DOHH2 (cell line): Measurements from ENCODE around the gene MT1H.
"Not testable (repeated sequence)": the region's sequence is repeated elsewhere in the genome, so short reads cannot be mapped to it uniquely, and the experiment has no call there.

Experiments
- H3F3A ChIP-seq: fragments of 200-600 bp; sonication (generic), shearing (Covaris generic); 2 replicates; pipeline ENCODE4 v1.6.0; 2016; ENCODE audit warnings: antibody characterized with exemption, mild to moderate bottlenecking; ENCODE audit not compliant: control insufficient read depth, insufficient read depth
- H3K27ac ChIP-seq: fragments of 200-600 bp; sonication (generic); 2 replicates; pipeline ENCODE4 v1.5.1; 2014; ENCODE audit warnings: low read depth, mild to moderate bottlenecking, low read length, moderate library complexity
- H3K27me3 ChIP-seq: fragments of 200-600 bp; sonication (generic); 2 replicates; pipeline ENCODE4 v1.6.1; 2014; ENCODE audit warnings: mild to moderate bottlenecking, low read length, mixed read lengths; ENCODE audit not compliant: control insufficient read depth
- H3K36me3 ChIP-seq: fragments of 200-600 bp; sonication (generic); 2 replicates; pipeline ENCODE4 v1.6.1; 2014; ENCODE audit warnings: mild to moderate bottlenecking, low read length, moderate library complexity, mixed read lengths; ENCODE audit not compliant: control insufficient read depth
- H3K4me1 ChIP-seq: fragments of 200-600 bp; sonication (generic); 2 replicates; pipeline ENCODE4 v1.6.1; 2014; ENCODE audit warnings: mild to moderate bottlenecking, low read length, mixed read lengths; ENCODE audit not compliant: control insufficient read depth
- H3K4me2 ChIP-seq: fragments of 200-600 bp; sonication (generic); 2 replicates; pipeline ENCODE4 v1.6.0; 2014; ENCODE audit warnings: mild to moderate bottlenecking, low read length, moderate library complexity
- H3K4me3 ChIP-seq: fragments of 200-600 bp; sonication (generic); 2 replicates; pipeline ENCODE4 v1.5.1; 2014; ENCODE audit warnings: mild to moderate bottlenecking, low read length, mixed read lengths
- H3K79me2 ChIP-seq: fragments of 200-600 bp; sonication (generic); 2 replicates; pipeline ENCODE4 v1.6.1; 2014; ENCODE audit warnings: mild to moderate bottlenecking, low read length, mixed read lengths; ENCODE audit not compliant: control insufficient read depth
- H3K9me2 ChIP-seq: fragments of 200-600 bp; sonication (generic); replicated peaks from 2 replicates; pipeline ENCODE4 v1.6.1; 2014; ENCODE audit warnings: mild to moderate bottlenecking, low read length, mixed read lengths; ENCODE audit not compliant: control insufficient read depth
- H3K9me3 ChIP-seq: fragments of 200-600 bp; sonication (generic); 2 replicates; pipeline ENCODE4 v1.6.1; 2014; ENCODE audit warnings: antibody characterized with exemption, low read length, mixed read lengths; ENCODE audit not compliant: control insufficient read depth, insufficient read depth
- H4K20me1 ChIP-seq: fragments of 200-600 bp; sonication (generic); 2 replicates; pipeline ENCODE4 v1.6.0; 2014; ENCODE audit warnings: low read depth, mild to moderate bottlenecking, antibody characterized with exemption, low read length, moderate library complexity; ENCODE audit not compliant: control insufficient read depth, insufficient read depth
- CTCF ChIP-seq: fragments of 200-600 bp; sonication (generic); IDR thresholded peaks from one replicate; pipeline ENCODE4 v1.5.1; 2014; ENCODE audit warnings: antibody characterized with exemption, mild to moderate bottlenecking, low read depth, low read length; ENCODE audit not compliant: poor library complexity, severe bottlenecking
- EZH2phosphoT487 ChIP-seq: fragments of 200-600 bp; sonication (generic); IDR thresholded peaks from 2 replicates; pipeline ENCODE4 v1.6.1; 2017; ENCODE audit warnings: borderline replicate concordance, mild to moderate bottlenecking, antibody characterized with exemption, low read length, moderate library complexity, mixed read lengths

MT1H gene

GRCh38 chr16:56667581-56668571 is 1.7 kb upstream of the MT1H start, which contains the start of gene MT1G:
Gene MT1G, minus strand, starts transcription at chr16:56668065. Its CDS starts 72 bp downstream, at chr16:56667993.
- H3K79me2 ChIP-seq: no peaks in the 10 kb centered on the region
- no peaks in the 10 kb centered on the region for H3K9me3 ChIP-seq
- TF ChIP-seq CTCF (no peak), EZH2phosphoT487 (0 out of 2 replicates have a peak, but pooled peaks have one; percentile 16)
- no peak within 1 kb of the TSS for H3K27ac ChIP-seq
- H3K4me2 ChIP-seq: no peak within 1 kb of the TSS
- no peaks in the 10 kb centered on the region for H3F3A ChIP-seq
- no peaks in the 10 kb centered on the region for H4K20me1 ChIP-seq
- H3K27me3 ChIP-seq: peaks cover 71% of the 10 kb centered on the region
- no peaks in the 10 kb centered on the region for H3K36me3 ChIP-seq
- no peak within 1 kb of the TSS for H3K4me3 ChIP-seq
- no peaks in the 10 kb centered on the region for H3K9me2 ChIP-seq
- no peaks in the 10 kb centered on the region for H3K4me1 ChIP-seq

- no peak overlapping the region for H3K4me3 ChIP-seq
- H3F3A ChIP-seq: no peaks in the 10 kb centered on the region
- no peaks in the 10 kb centered on the region for H3K4me1 ChIP-seq
These were observed 416 bp downstream of the MT1H start for GRCh38 chr16:56669840-56670619.

GRCh38 chr16:56670620-56670934 is 963 bp downstream of the MT1H start:
- Histone ChIP-seq H3F3A (no peaks in the 10 kb centered on the region), H3K27ac (no peak overlapping the region), H3K4me2 (no peak overlapping the region), H3K27me3 (peaks cover 74% of the 10 kb centered on the region), H4K20me1 (no peaks in the 10 kb centered on the region), H3K9me3 (no peaks in the 10 kb centered on the region), H3K79me2 (no peaks in the 10 kb centered on the region), H3K9me2 (no peaks in the 10 kb centered on the region), H3K4me3 (no peak overlapping the region), H3K36me3 (no peaks in the 10 kb centered on the region), H3K4me1 (no peaks in the 10 kb centered on the region)
- TF ChIP-seq CTCF (no peak), EZH2phosphoT487 (no peak)

More at GRCh38 chr16:56669840-56670619, 416 bp downstream of the MT1H start:
- TF ChIP-seq EZH2phosphoT487 (no peak), CTCF (no peak)
- H3K4me2 ChIP-seq: no peak overlapping the region
- H3K36me3 ChIP-seq: no peaks in the 10 kb centered on the region
- H4K20me1 ChIP-seq: no peaks in the 10 kb centered on the region
- H3K79me2 ChIP-seq: no peaks in the 10 kb centered on the region
- peaks cover 70% of the 10 kb centered on the region for H3K27me3 ChIP-seq
- no peaks in the 10 kb centered on the region for H3K9me2 ChIP-seq
- no peaks in the 10 kb centered on the region for H3K9me3 ChIP-seq
- H3K27ac ChIP-seq: no peak overlapping the region

- not testable (repeated sequence) for H3K27ac ChIP-seq, H3K4me2 ChIP-seq, H3K4me3 ChIP-seq, H3K9me3 ChIP-seq, H4K20me1 ChIP-seq, H3K79me2 ChIP-seq, H3F3A ChIP-seq, H3K4me1 ChIP-seq, H3K36me3 ChIP-seq, H3K9me2 ChIP-seq
- peaks cover 80% of the 10 kb centered on the region for H3K27me3 ChIP-seq
These were observed 2.1 kb downstream of the MT1H start for GRCh38 chr16:56671691-56672090.

- peaks cover 81% of the 10 kb centered on the region for H3K27me3 ChIP-seq
- H3K79me2 ChIP-seq, H4K20me1 ChIP-seq, H3K27ac ChIP-seq, H3K4me3 ChIP-seq, H3K4me2 ChIP-seq, H3K9me3 ChIP-seq, H3F3A ChIP-seq, H3K4me1 ChIP-seq, H3K36me3 ChIP-seq, H3K9me2 ChIP-seq: not testable (repeated sequence)
These were observed 2.6 kb downstream of the MT1H start for GRCh38 chr16:56672171-56672570.
